Progenitor cell of endocrine pancreas (in vitro differentiated cells): Measurements from ENCODE around the gene SOCS7. TPM values are rescaled to one million over a fixed set of nuclear protein-coding genes. Genes with fewer than 3 reads are reported as not detected.

Experiments
- DNase-seq: peaks from one replicate; pipeline ENCODE4 v3.0.0; 2021; ENCODE audit warnings: low spot score; ENCODE audit not compliant: unreplicated experiment
- H3K27ac Mint-ChIP-seq: 2 replicates; pipeline ENCODE4 v1.8.0; 2021; ENCODE audit warnings: mild to moderate bottlenecking, moderate library complexity, mixed read lengths
- H3K27me3 Mint-ChIP-seq: 2 replicates; pipeline ENCODE4 v1.8.0; 2021; ENCODE audit warnings: mixed read lengths
- H3K36me3 Mint-ChIP-seq: 2 replicates; pipeline ENCODE4 v1.8.0; 2022; ENCODE audit warnings: mixed read lengths; ENCODE audit not compliant: insufficient read depth
- H3K4me1 Mint-ChIP-seq: 2 replicates; pipeline ENCODE4 v1.8.0; 2021; ENCODE audit warnings: low read depth, mixed read lengths
- H3K4me3 Mint-ChIP-seq: 2 replicates; pipeline ENCODE4 v1.8.0; 2021; ENCODE audit warnings: low read depth, mild to moderate bottlenecking, moderate library complexity, mixed read lengths
- H3K9me3 Mint-ChIP-seq: 2 replicates; pipeline ENCODE4 v1.8.0; 2021; ENCODE audit warnings: low read depth, mixed read lengths
- CTCF ChIP-seq: fragments of 200-600 bp; sonication (generic); IDR thresholded peaks from one replicate; pipeline ENCODE4 v1.5.0; 2021; ENCODE audit warnings: antibody characterized with exemption, mild to moderate bottlenecking; ENCODE audit not compliant: unreplicated experiment
- total RNA-seq: library from RNA; stranded (reverse); gene quantifications from 2 replicates; pipeline ENCODE4 v1.2.1, GENCODE V29; 2021

Gene SOCS7
- total RNA-seq, 1 donor from 2014 or later = 31.6 TPM

GRCh38 chr17:38334480-38335364 is 16.9 kb upstream of the SOCS7 start:
- TF ChIP-seq CTCF = no peak

GRCh38 chr17:38336838-38337237 is 14.8 kb upstream of the SOCS7 start:
- Mint-ChIP-seq H3K9me3 (no peaks in the 10 kb centered on the region), H3K4me3 (no peak overlapping the region), H3K36me3 (no peaks in the 10 kb centered on the region), H3K27me3 (peaks cover 34% of the 10 kb centered on the region), H3K27ac (no peak overlapping the region), H3K4me1 (no peaks in the 10 kb centered on the region)
- TF ChIP-seq CTCF = no peak
- no peak for DNase-seq

More at GRCh38 chr17:38334480-38335364, 16.9 kb upstream of the SOCS7 start:
- DNase-seq = no peak
- Mint-ChIP-seq H3K4me3 (no peak overlapping the region), H3K9me3 (no peaks in the 10 kb centered on the region), H3K36me3 (no peaks in the 10 kb centered on the region), H3K27ac (no peak overlapping the region), H3K27me3 (peaks cover 32% of the 10 kb centered on the region), H3K4me1 (no peaks in the 10 kb centered on the region)

DNA sequence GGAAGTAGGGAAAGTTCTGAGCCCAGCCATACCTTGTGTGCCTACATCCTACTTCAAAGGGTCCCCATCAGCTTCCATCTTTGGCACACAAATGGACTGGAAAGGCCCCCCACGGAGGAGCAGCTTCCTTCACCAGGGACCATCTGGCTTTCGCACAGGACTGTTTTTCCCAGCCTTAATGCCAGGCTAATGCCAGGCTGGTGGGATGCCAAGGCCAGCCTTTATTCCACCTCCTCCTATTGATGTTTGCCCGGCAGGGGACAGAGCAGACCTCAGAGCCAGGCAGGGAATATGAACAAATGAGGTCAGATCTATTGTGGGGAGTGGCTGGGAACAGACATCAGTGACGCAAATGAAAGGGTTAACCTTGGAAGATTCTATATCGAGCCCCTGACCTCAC is 13.6 kb upstream of the SOCS7 start:
- Mint-ChIP-seq H3K27me3 (peaks cover 32% of the 10 kb centered on the region), H3K4me3 (no peak overlapping the region), H3K4me1 (no peaks in the 10 kb centered on the region), H3K27ac (no peak overlapping the region), H3K9me3 (no peaks in the 10 kb centered on the region), H3K36me3 (no peaks in the 10 kb centered on the region)
- TF ChIP-seq CTCF = no peak
- no peak for DNase-seq

DNA sequence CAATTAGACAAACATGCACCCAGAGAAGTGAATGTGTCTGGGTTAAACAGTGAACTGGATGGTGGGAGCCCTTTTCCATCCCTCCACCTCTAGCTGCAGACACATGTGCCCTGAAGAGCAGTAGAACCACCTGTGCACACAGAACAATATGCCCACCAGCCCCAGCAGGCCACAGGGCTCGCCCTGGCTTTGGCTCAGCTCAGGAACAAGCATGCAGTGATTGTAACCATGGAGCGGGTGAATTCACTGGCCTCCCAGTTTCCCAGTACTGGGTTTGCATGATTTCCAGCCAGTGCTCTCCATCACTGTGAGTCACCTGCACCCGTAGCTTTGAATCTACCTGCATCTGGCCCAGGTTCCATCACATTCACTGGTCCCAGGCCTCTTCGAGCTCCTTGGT is 13.1 kb upstream of the SOCS7 start:
- no peaks in the 10 kb centered on the region for H3K36me3 Mint-ChIP-seq
- no peak for TF ChIP-seq CTCF
- no peak for DNase-seq
- no peak overlapping the region for H3K27ac Mint-ChIP-seq
- H3K4me3 Mint-ChIP-seq = no peak overlapping the region
- H3K9me3 Mint-ChIP-seq = no peaks in the 10 kb centered on the region
- no peaks in the 10 kb centered on the region for H3K4me1 Mint-ChIP-seq
- H3K27me3 Mint-ChIP-seq = peaks cover 30% of the 10 kb centered on the region

DNA sequence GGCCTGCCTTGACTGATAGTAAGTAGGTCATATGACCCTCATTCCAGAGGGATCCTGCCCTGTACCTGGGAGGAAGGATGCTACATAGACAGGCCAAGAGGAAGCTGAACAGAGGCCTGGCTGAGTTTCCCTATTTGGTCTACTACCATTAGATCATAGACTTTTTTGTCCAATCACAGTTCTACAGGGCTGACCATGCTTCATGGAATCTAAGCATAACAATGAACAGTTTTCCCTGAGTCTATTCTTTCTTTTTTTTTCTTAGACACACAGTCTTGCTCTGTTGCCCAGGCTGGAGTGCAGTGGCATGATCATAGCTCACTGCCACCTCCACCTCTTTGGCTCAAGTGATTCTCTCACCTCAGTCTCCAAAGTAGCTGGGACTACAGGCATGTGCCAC is 11.8 kb upstream of the SOCS7 start:
- Mint-ChIP-seq H3K9me3 (no peaks in the 10 kb centered on the region), H3K27me3 (peaks cover 21% of the 10 kb centered on the region), H3K4me1 (no peaks in the 10 kb centered on the region), H3K4me3 (no peak overlapping the region), H3K27ac (no peak overlapping the region), H3K36me3 (no peaks in the 10 kb centered on the region)
- TF ChIP-seq CTCF = no peak
- DNase-seq = no peak
